Measurements from ENCODE around the gene LRP6. TPM values are rescaled to one million over a fixed set of nuclear protein-coding genes. Genes with fewer than 3 reads are reported as not detected.

Gene LRP6
- total and polyA plus RNA-seq, 5 donors from 2014 or later, result 0.76 to 1.4 (median 1.3) TPM; not detected in 2

Other genes with a start within 250 kb of the LRP6 start
- gene BCL2L14, start 196.1 kb downstream of the LRP6 start, total RNA-seq, result 6.8 TPM
- gene BCL2L14, start 196.1 kb downstream of the LRP6 start, polyA plus RNA-seq, result 1 to 10 TPM in 3 of 4 donors, under 1 TPM in 1; 0.74 to 2.0 (median 1.5) TPM
- 0.22 TPM for gene MANSC1, start 83.2 kb upstream of the LRP6 start, total RNA-seq
- gene MANSC1, start 83.2 kb upstream of the LRP6 start, polyA plus RNA-seq, result 1 to 10 TPM in 2 of 4 donors, under 1 TPM in 2; 0.43 to 1.3 (median 0.89) TPM
- gene BORCS5, start 90.0 kb upstream of the LRP6 start, total RNA-seq, result 39.2 TPM
- gene BORCS5, start 90.0 kb upstream of the LRP6 start, polyA plus RNA-seq, result 10 to 100 TPM; 25.0 to 37.7 (median 30.9) TPM

All from CD4-positive, CD25-positive, alpha-beta regulatory T cell (primary cell).